ENCODE measurements around the gene CRYBB1. TPM values are rescaled to one million over a fixed set of nuclear protein-coding genes. Genes with fewer than 3 reads are reported as not detected.

CRYBB1 gene
- total and polyA plus RNA-seq, 2 donors from 2014 or later = 0.54 to 1.7 TPM

DNA sequence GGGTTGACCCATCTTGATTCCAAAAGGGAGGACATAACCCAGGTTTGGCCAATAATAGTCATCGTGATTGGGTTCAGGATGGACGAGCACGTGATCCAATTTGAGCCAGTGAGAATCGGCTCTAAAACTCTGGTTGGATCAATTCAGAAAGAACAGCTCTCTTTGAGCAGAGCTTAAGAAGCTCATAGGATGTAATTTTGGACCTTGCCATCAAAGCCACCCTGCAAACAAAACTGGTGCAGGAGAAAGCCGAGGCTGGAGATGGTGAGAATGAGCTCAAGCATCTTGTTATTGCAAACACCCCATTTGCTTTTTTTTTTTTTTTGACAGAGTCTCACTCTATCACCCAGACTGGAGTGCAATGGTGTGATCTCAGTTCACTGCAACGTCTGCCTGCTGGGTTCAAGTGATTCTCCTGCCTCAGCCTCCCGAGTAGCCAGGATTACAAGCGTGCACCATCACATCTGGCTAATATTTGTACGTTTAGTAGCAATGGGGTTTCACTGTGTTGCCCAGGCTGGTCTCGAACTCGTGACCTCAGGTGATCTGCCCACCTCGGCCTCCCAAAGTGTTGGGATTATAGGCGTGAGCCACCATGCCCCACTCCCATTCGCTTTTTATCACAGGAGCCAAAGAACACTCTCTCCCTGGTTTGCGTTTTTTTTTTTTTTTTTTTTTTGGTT, 25.7 kb upstream of the CRYBB1 start:
- intact Hi-C loops (cut with DNase I) = no loop called here
- peaks cover 0 to 3% (median 3%) of the 10 kb centered on the region in 3 donors for H3K4me1 ChIP-seq (ENCODE audit: control insufficient read depth in 2 of 3, insufficient read depth in 2 of 3, low read depth in 1 of 3, low read length in 3 of 3)
- FAIRE-seq = no peak
- no peaks in the 10 kb centered on the region for H3K27me3 ChIP-seq (ENCODE audit: control insufficient read depth, insufficient read depth, low read length)
- peak overlapping the region in 1 of 2 donors; percentile 37 for H3K27ac ChIP-seq (ENCODE audit: low read depth in 2 of 2, low read length in 2 of 2)
- DNase-seq = no peak
- H3K9ac ChIP-seq (ENCODE audit: low read length in 3 of 3) = no peak overlapping the region
- TF ChIP-seq, protein P1, sequence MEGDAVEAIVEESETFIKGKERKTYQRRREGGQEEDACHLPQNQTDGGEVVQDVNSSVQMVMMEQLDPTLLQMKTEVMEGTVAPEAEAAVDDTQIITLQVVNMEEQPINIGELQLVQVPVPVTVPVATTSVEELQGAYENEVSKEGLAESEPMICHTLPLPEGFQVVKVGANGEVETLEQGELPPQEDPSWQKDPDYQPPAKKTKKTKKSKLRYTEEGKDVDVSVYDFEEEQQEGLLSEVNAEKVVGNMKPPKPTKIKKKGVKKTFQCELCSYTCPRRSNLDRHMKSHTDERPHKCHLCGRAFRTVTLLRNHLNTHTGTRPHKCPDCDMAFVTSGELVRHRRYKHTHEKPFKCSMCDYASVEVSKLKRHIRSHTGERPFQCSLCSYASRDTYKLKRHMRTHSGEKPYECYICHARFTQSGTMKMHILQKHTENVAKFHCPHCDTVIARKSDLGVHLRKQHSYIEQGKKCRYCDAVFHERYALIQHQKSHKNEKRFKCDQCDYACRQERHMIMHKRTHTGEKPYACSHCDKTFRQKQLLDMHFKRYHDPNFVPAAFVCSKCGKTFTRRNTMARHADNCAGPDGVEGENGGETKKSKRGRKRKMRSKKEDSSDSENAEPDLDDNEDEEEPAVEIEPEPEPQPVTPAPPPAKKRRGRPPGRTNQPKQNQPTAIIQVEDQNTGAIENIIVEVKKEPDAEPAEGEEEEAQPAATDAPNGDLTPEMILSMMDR (IDR thresholded peaks at IDR 0.05; ENCODE audit: borderline replicate concordance, extremely low read depth, insufficient read depth) = no peak
- H3K9me3 ChIP-seq (ENCODE audit: control insufficient read depth in 2 of 3, insufficient read depth in 1 of 3, low read length in 3 of 3) = no peaks in the 10 kb centered on the region
- H3K36me3 ChIP-seq (ENCODE audit: control insufficient read depth in 2 of 3, insufficient read depth in 3 of 3, low read length in 3 of 3) = no peaks in the 10 kb centered on the region
- no peak overlapping the region for H3K4me3 ChIP-seq (ENCODE audit: low read length in 3 of 3)

- FAIRE-seq = no peak
- H3K4me1 ChIP-seq (ENCODE audit: control insufficient read depth in 2 of 3, insufficient read depth in 2 of 3, low read depth in 1 of 3, low read length in 3 of 3) = peaks cover 0 to 3% (median 3%) of the 10 kb centered on the region in 3 donors
- intact Hi-C loops (cut with DNase I) = no loop called here
- H3K4me3 ChIP-seq (ENCODE audit: low read length in 3 of 3) = no peak overlapping the region
- H3K27me3 ChIP-seq (ENCODE audit: control insufficient read depth, insufficient read depth, low read length) = no peaks in the 10 kb centered on the region
- TF ChIP-seq, protein P1 (IDR thresholded peaks at IDR 0.05; ENCODE audit: borderline replicate concordance, extremely low read depth, insufficient read depth) = no peak
- no peaks in the 10 kb centered on the region for H3K9me3 ChIP-seq (ENCODE audit: control insufficient read depth in 2 of 3, insufficient read depth in 1 of 3, low read length in 3 of 3)
- H3K27ac ChIP-seq (ENCODE audit: low read depth in 2 of 2, low read length in 2 of 2) = peak overlapping the region in 1 of 2 donors; percentile 48
- peak in 1 of 5 donors; percentile 29 for DNase-seq
- no peaks in the 10 kb centered on the region for H3K36me3 ChIP-seq (ENCODE audit: control insufficient read depth in 2 of 3, insufficient read depth in 3 of 3, low read length in 3 of 3)
- H3K9ac ChIP-seq (ENCODE audit: low read length in 3 of 3) = no peak overlapping the region
Measured at GRCh38 chr22:26642465-26643417, 24.9 kb upstream of the CRYBB1 start.

DNA sequence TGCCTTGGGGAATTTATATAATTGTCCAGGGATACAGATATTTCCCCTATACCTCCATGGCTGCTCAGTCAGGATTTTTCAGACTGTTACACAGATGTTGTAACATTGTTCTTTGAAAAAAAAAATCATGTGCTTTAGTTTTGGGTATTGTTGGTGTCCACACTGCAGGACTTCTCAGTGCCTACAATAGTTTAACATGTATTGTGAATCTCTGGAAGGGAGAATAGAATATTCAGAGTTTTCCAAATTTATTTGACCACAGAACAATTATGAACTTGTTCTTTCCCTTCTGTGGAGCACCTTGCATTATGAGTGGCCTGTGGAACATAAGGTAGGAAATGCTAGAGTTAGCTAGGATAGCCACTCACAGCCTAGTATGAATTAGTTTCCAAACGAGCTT, 18.5 kb upstream of the CRYBB1 start:
- H3K36me3 ChIP-seq (ENCODE audit: control insufficient read depth in 2 of 3, insufficient read depth in 3 of 3, low read length in 3 of 3) = no peaks in the 10 kb centered on the region
- no peak overlapping the region for H3K9ac ChIP-seq (ENCODE audit: low read length in 3 of 3)
- DNase-seq (no peak), FAIRE-seq (no peak)
- no peaks in the 10 kb centered on the region for H3K27me3 ChIP-seq (ENCODE audit: control insufficient read depth, insufficient read depth, low read length)
- no peak overlapping the region for H3K4me3 ChIP-seq (ENCODE audit: low read length in 3 of 3)
- no peak overlapping the region for H3K27ac ChIP-seq (ENCODE audit: low read depth in 2 of 2, low read length in 2 of 2)
- no peaks in the 10 kb centered on the region for H3K9me3 ChIP-seq (ENCODE audit: control insufficient read depth in 2 of 3, insufficient read depth in 1 of 3, low read length in 3 of 3)
- H3K4me1 ChIP-seq (ENCODE audit: control insufficient read depth in 2 of 3, insufficient read depth in 2 of 3, low read depth in 1 of 3, low read length in 3 of 3) = no peaks in the 10 kb centered on the region
- intact Hi-C loops (cut with DNase I) = no loop called here
- TF ChIP-seq, protein P1 (IDR thresholded peaks at IDR 0.05; ENCODE audit: borderline replicate concordance, extremely low read depth, insufficient read depth) = no peak

Data from kidney (tissue), 14 donors.